IMR-90 (cell line): ENCODE results near the gene LAMB1. TPM values are rescaled to one million over a fixed set of nuclear protein-coding genes. Genes with fewer than 3 reads are reported as not detected.
A peak's percentile ranks its signal among the peaks of the same experiment; 100 is the strongest.

ENCODE experiments used
- ATAC-seq: fragments of 200-7000 bp; cut with Tn5 transposase; 2 replicates; pipeline ENCODE4 v1.9.1; 2020; ENCODE audit warnings: low read depth, mild to moderate bottlenecking, moderate library complexity
- BruUV-seq: library from RNA; stranded (reverse); fragments of 400-500 nt; replicated peaks from 2 replicates; lab custom pipeline; 2021; lab: Mats Ljungman, UMichigan
- CTCF ChIA-PET: fragments of 300-600 bp; formaldehyde crosslinking; extraction: SDS; loops from one replicate; lab custom pipeline; 2021; ENCODE audit warnings: antibody characterized with exemption; lab: Yijun Ruan, JAX
- POLR2A ChIA-PET: fragments of 300-600 bp; sonication (Branson Sonifier 250); formaldehyde crosslinking; loops from one replicate; lab custom pipeline; 2022; ENCODE audit warnings: antibody characterized with exemption; ENCODE audit not compliant: unreplicated experiment; lab: Charles Lee
- DNase-seq: peaks from one replicate; pipeline ENCODE4 v3.0.0; 2013
- H2AFZ ChIP-seq: replicated peaks from 2 replicates; pipeline ENCODE3; 2013; ENCODE audit warnings: low read length, mild to moderate bottlenecking; ENCODE audit not compliant: poor library complexity
- H2AK5ac ChIP-seq: 2 replicates; pipeline ENCODE4 v1.6.1; 2013; ENCODE audit warnings: low read depth, low read length, inconsistent platforms
- H2AK9ac ChIP-seq: replicated peaks from 2 replicates; pipeline ENCODE3; 2013; ENCODE audit warnings: mild to moderate bottlenecking, low read depth, low read length, moderate library complexity; ENCODE audit not compliant: poor library complexity
- H2BK120ac ChIP-seq: 2 replicates; pipeline ENCODE4 v1.6.1; 2013; ENCODE audit warnings: low read depth, low read length, inconsistent platforms
- H2BK15ac ChIP-seq: 3 replicates; pipeline ENCODE4 v1.6.1; 2013; ENCODE audit warnings: low read depth, low read length, inconsistent platforms
- H2BK20ac ChIP-seq: 2 replicates; pipeline ENCODE4 v1.6.1; 2013; ENCODE audit warnings: low read depth, mild to moderate bottlenecking, inconsistent platforms, low read length, moderate library complexity
- H2BK5ac ChIP-seq: 2 replicates; pipeline ENCODE4 v1.6.1; 2013; ENCODE audit warnings: mild to moderate bottlenecking, low read depth, low read length, inconsistent platforms; ENCODE audit not compliant: poor library complexity, severe bottlenecking
- H3K14ac ChIP-seq: replicated peaks from 2 replicates; pipeline ENCODE4 v1.6.1; 2013; ENCODE audit warnings: low read depth, low read length, inconsistent platforms
- H3K18ac ChIP-seq: 2 replicates; pipeline ENCODE4 v1.6.1; 2013; ENCODE audit warnings: low read depth, low read length, control low read depth
- H3K23ac ChIP-seq: 2 replicates; pipeline ENCODE4 v1.6.1; 2013; ENCODE audit warnings: low read depth, low read length, inconsistent platforms
- H3K27ac ChIP-seq: 2 replicates; pipeline ENCODE4 v1.5.1; 2013; ENCODE audit warnings: mild to moderate bottlenecking, control low read depth, low read length; ENCODE audit not compliant: insufficient read depth
- H3K27me3 ChIP-seq: 2 replicates; pipeline ENCODE4 v1.6.1; 2013; ENCODE audit warnings: low read length; ENCODE audit not compliant: control insufficient read depth, insufficient read depth
- H3K36me3 ChIP-seq: 2 replicates; pipeline ENCODE4 v1.6.1; 2013; ENCODE audit warnings: low read length, mixed read lengths; ENCODE audit not compliant: control insufficient read depth, insufficient read depth
- H3K4ac ChIP-seq: 2 replicates; pipeline ENCODE4 v1.6.1; 2013; ENCODE audit warnings: low read depth, low read length, inconsistent platforms
- H3K4me1 ChIP-seq: 2 replicates; pipeline ENCODE4 v1.6.1; 2013; ENCODE audit warnings: low read length, mixed read lengths; ENCODE audit not compliant: control insufficient read depth, insufficient read depth
- H3K4me2 ChIP-seq: 2 replicates; pipeline ENCODE4 v1.6.1; 2013; ENCODE audit warnings: low read depth, mild to moderate bottlenecking, control low read depth, low read length, moderate library complexity
- H3K4me3 ChIP-seq: 2 replicates; pipeline ENCODE4 v1.5.1; 2013; ENCODE audit warnings: low read depth, mild to moderate bottlenecking, control low read depth, low read length, moderate library complexity; ENCODE audit not compliant: insufficient read depth
- H3K56ac ChIP-seq: 2 replicates; pipeline ENCODE4 v1.6.1; 2013; ENCODE audit warnings: low read length, inconsistent platforms; ENCODE audit not compliant: insufficient read depth; ENCODE audit errors: extremely low read depth
- H3K79me1 ChIP-seq, 2 experiments: 2 replicates each; pipeline ENCODE4 v1.6.1; 2013; ENCODE audit warnings: low read length in 2 of 2, inconsistent platforms in 1 of 2, low read depth in 1 of 2
- H3K9ac ChIP-seq: 2 replicates; pipeline ENCODE4 v1.6.1; 2013; ENCODE audit warnings: low read depth, low read length, control low read depth
- H3K9me1 ChIP-seq: 2 replicates; pipeline ENCODE4 v1.6.1; 2013; ENCODE audit warnings: low read length, inconsistent platforms; ENCODE audit not compliant: insufficient read depth
- H3K9me3 ChIP-seq: 2 replicates; pipeline ENCODE4 v1.6.1; 2013; ENCODE audit warnings: low read length; ENCODE audit not compliant: control insufficient read depth, insufficient read depth
- H4K20me1 ChIP-seq: 2 replicates; pipeline ENCODE4 v1.6.1; 2013; ENCODE audit warnings: low read length, inconsistent platforms; ENCODE audit not compliant: insufficient read depth
- H4K5ac ChIP-seq: 2 replicates; pipeline ENCODE4 v1.6.1; 2013; ENCODE audit warnings: mild to moderate bottlenecking, low read depth, low read length, control low read depth
- H4K8ac ChIP-seq, 2 experiments: 2 replicates each; pipeline ENCODE4 v1.6.1; 2013; ENCODE audit warnings: low read depth in 2 of 2, low read length in 2 of 2, control low read depth in 1 of 2, inconsistent platforms in 1 of 2
- H4K91ac ChIP-seq: 2 replicates; pipeline ENCODE4 v1.6.1; 2013; ENCODE audit warnings: low read depth, low read length, inconsistent platforms; ENCODE audit not compliant: insufficient read depth
- CEBPB ChIP-seq: IDR thresholded peaks from 2 replicates; pipeline ENCODE4 v1.6.1; 2012; ENCODE audit warnings: low read depth, low read length, improper control_type of control experiment
- CTCF ChIP-seq: conservative IDR thresholded peaks from 2 replicates; pipeline ENCODE4 v1.5.1; 2012; ENCODE audit warnings: mild to moderate bottlenecking, low read depth, low read length, improper control_type of control experiment
- MXI1 ChIP-seq: IDR thresholded peaks from 2 replicates; pipeline ENCODE4 v1.6.1; 2012; ENCODE audit warnings: low read depth, mild to moderate bottlenecking, low read length, moderate library complexity, borderline replicate concordance
- SMC3 ChIP-seq: fragments of 150-350 bp; IDR thresholded peaks from 2 replicates; pipeline ENCODE4 v1.6.1; 2016; ENCODE audit warnings: low read depth, mild to moderate bottlenecking, antibody characterized with exemption, low read length, moderate library complexity
- WGBS, 2 experiments: methylation state at CpG; one replicate each; pipeline versions ENCODE4 v1.1.5 to v1.1.7; 2013; ENCODE audit warnings: missing lambda C conversion rate in 2 of 2; ENCODE audit not compliant: insufficient read length in 1 of 2; ENCODE audit errors: extremely low coverage in 2 of 2; 5-methylcytosine and 5-hydroxymethylcytosine counted together
- dilution Hi-C: fragments of 300-500 bp; cut with HindIII; formaldehyde crosslinking; loops from one replicate; pipeline ENCODE4 v1.14.3; 2018; ENCODE audit warnings: low sequenced_read_pairs; ENCODE audit not compliant: unreplicated experiment
- in situ Hi-C: fragments of 300-500 bp; cut with MboI; formaldehyde crosslinking; loops from 3 replicates; pipeline ENCODE4 v1.14.3; 2019; ENCODE audit warnings: low sequenced_read_pairs, inconsistent platforms, mixed read lengths
- intact Hi-C: fragments of 100-400 bp; cut with micrococcal nuclease; formaldehyde crosslinking; loops from 2 replicates; pipeline ENCODE4 v1.10.0; 2022
- polyA plus RNA-seq, 3 experiments: library from polyadenylated mRNA; depleted of rRNA; stranded (reverse); fragments of >200 nt; gene quantifications; 2 replicates each; pipeline ENCODE4 v1.2.3, GENCODE V29; 2012; ENCODE audit warnings: low replicate concordance in 1 of 3
- total RNA-seq: library from RNA; depleted of rRNA; stranded (reverse); fragments of >200 nt; gene quantifications from 2 replicates; pipeline ENCODE4 v1.2.3, GENCODE V29; 2012

The LAMB1 gene
- total and polyA plus RNA-seq, 2 of the 4 experiments (the other 2 are of a cell fraction), result 114 to 117 TPM

DNA sequence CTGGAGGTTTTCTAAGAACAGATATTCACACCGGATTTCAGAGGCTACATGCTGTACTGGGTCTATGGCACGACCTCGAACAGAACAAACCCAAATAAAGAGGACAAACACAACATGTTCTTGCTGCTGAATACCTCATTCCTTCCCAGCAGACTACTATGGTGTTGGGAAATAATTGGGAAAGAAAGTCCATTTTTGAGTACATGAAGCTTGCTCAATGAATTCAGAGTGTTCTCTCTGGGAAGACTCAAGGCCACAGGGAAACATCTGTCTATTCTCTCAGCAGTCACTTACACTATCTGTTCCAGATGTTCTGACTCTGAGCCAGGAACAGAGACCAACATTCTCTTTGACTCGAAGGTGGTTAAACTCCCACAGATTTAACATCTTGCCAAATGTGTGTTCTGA is 30.9 kb downstream of the LAMB1 start:
- H3K14ac ChIP-seq, result no peak overlapping the region
- intact Hi-C loops (no loop called here), in situ Hi-C loops (no loop called here), dilution Hi-C loops (no loop called here)
- peaks cover 61% of the 10 kb centered on the region for H3K36me3 ChIP-seq
- no peak overlapping the region for H2AK5ac ChIP-seq
- ATAC-seq (peak; percentile 73), DNase-seq (peak; percentile 76)
- H2AK9ac ChIP-seq, result no peak overlapping the region
- H3K23ac ChIP-seq, result no peak overlapping the region
- peaks cover 4 to 45% of the 10 kb centered on the region in 2 experiments; a peak in 3 of 4 replicates for H3K79me1 ChIP-seq
- CTCF ChIA-PET, result interaction anchor here (0.7 kb wide), 1 partner anchor 37 kb away, joined by 3 read pairs; no protein-coding TSS in a partner anchor
- peaks cover 7% of the 10 kb centered on the region for H3K4me1 ChIP-seq
- peak overlapping the region; percentile 11 for H2BK5ac ChIP-seq
- peaks cover 19% of the 10 kb centered on the region for H3K9me1 ChIP-seq
- H3K4me3 ChIP-seq, result no peak overlapping the region
- no peak overlapping the region for H4K91ac ChIP-seq
- no CpG with 5 or more reads among the region's 4 CpGs for WGBS, 2 experiments
- no peak for TF ChIP-seq SMC3
- no peak for TF ChIP-seq MXI1
- no peak for TF ChIP-seq CTCF
- TF ChIP-seq CEBPB, result peak; percentile 66
- no peak overlapping the region for H3K9ac ChIP-seq
- no TSS peak for BruUV-seq
- H3K4ac ChIP-seq, result no peak overlapping the region
- POLR2A ChIA-PET, result interaction anchor here (0.6 to 1.2 kb wide), 3 partner anchors 26 to 355 kb away, joined by 3 to 4 read pairs (median 4); no protein-coding TSS in a partner anchor
- peak overlapping the region; percentile 23; the same call in 1 of the 2 replicates for H3K27ac ChIP-seq
- peak overlapping the region; percentile 10; the same call in 1 of the 2 replicates for H3K4me2 ChIP-seq
- H4K8ac ChIP-seq, result no peak overlapping the region
- no peak overlapping the region for H2BK15ac ChIP-seq
- H4K5ac ChIP-seq, result no peak overlapping the region; the same call in 1 of the 2 replicates
- peaks cover 7% of the 10 kb centered on the region for H4K20me1 ChIP-seq
- no peaks in the 10 kb centered on the region for H3K27me3 ChIP-seq
- no peak overlapping the region for H2AFZ ChIP-seq
- H2BK20ac ChIP-seq, result no peak overlapping the region
- H3K9me3 ChIP-seq, result no peaks in the 10 kb centered on the region
- peak overlapping the region; percentile 43; the same call in 1 of the 2 replicates for H3K18ac ChIP-seq
- no peak overlapping the region for H3K56ac ChIP-seq
- no peak overlapping the region; the same call in 1 of the 2 replicates for H2BK120ac ChIP-seq
